Measurements from ENCODE around the gene CACNB4. TPM values are rescaled to one million over a fixed set of nuclear protein-coding genes. Genes with fewer than 3 reads are reported as not detected.

The CACNB4 gene
- total and polyA plus RNA-seq, 9 of the 15 experiments (the other 6 are each of a cell fraction or from before 2014, with no cell fraction given): 0.01 to 0.20 (median 0.04) TPM; not detected in 1

DNA sequence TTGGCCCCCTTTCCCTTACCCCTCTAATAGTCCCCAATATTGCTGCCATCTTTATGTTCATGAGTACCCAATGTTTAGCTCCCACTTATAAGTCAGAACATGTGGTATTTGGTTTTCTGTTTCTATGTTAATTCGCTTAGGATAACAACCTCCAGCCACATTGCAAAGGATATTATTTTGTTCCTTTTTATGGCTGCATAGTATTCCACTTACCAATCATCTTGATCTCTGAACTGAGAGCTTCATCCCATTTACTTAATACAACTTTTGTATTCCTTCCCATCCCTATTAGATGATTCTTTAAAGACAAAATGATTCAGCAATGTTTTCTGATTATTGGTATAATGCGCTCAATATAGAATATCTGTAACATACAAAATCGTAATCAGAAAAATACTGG, 307.3 kb downstream of the CACNB4 start:
- H3K79me2 ChIP-seq (ENCODE audit: control insufficient read depth, insufficient read depth, low read length): no peaks in the 10 kb centered on the region
- no peak overlapping the region for H2AFZ ChIP-seq (ENCODE audit: low read depth, low read length)
- in situ Hi-C loops (cut with MboI) (no loop called here), intact Hi-C loops (cut with micrococcal nuclease) (no loop called here)
- no peak overlapping the region for H3K4me3 ChIP-seq
- H3K4me2 ChIP-seq (ENCODE audit: insufficient read depth, low read length): no peak overlapping the region
- ChIA-PET CTCF (ENCODE audit: low intra/inter-chr PET ratio) (no interaction called here), POLR2A (no interaction called here)
- ATAC-seq: no peak
- H3K4me1 ChIP-seq (replicated peaks in 1 of 2; ENCODE audit: control insufficient read depth in 2 of 2, insufficient read depth in 2 of 2, low read length in 2 of 2): peaks cover 13 to 22% of the 10 kb centered on the region in 2 experiments; a peak in 4 of 5 replicates
- no peak for FAIRE-seq
- H3K9ac ChIP-seq (ENCODE audit: insufficient read depth in 1 of 2, low read depth in 2 of 2, low read length in 2 of 2): no peak overlapping the region
- no peak for DNase-seq (ENCODE audit: extremely low read depth in 1 of 4, low spot score in 3 of 4)
- H3K9me1 ChIP-seq (ENCODE audit: control insufficient read depth, insufficient read depth, low read length): no peaks in the 10 kb centered on the region
- no peaks in the 10 kb centered on the region for H3K9me3 ChIP-seq (replicated peaks; ENCODE audit: control insufficient read depth, insufficient read depth, low read depth, low read length)
- no peak overlapping the region for H3K27ac ChIP-seq (ENCODE audit: extremely low read depth, low read depth, low read length)
- H4K20me1 ChIP-seq (replicated peaks; ENCODE audit: control insufficient read depth, insufficient read depth, low read length): no peaks in the 10 kb centered on the region
- WGBS (ENCODE audit: insufficient coverage, low coverage, missing lambda C conversion rate): 95% methylated on average over 3 of the region's 3 CpGs
- H3K27me3 ChIP-seq (ENCODE audit: control insufficient read depth in 2 of 2, insufficient read depth in 2 of 2, low read length in 2 of 2): no peaks in the 10 kb centered on the region
- H3K36me3 ChIP-seq (ENCODE audit: control insufficient read depth, insufficient read depth, low read length): peaks cover 29% of the 10 kb centered on the region
- BruUV-seq (replicated peaks): no TSS peak
- TF ChIP-seq RBBP5 (IDR thresholded peaks at IDR 0.05; ENCODE audit: borderline replicate concordance, insufficient read depth, low read length, poor library complexity, severe bottlenecking): no peak
- no peak for TF ChIP-seq TAF15 (IDR thresholded peaks at IDR 0.05; ENCODE audit: low read depth, low read length)
- TF ChIP-seq SMARCA5 (IDR thresholded peaks at IDR 0.05): peak; percentile 62; the same call in 1 of the 2 replicates
- no peak for TF ChIP-seq MYBL2 (IDR thresholded peaks at IDR 0.05; ENCODE audit: low read depth)
- TF ChIP-seq MYBL2 (CRISPR knock-in tag; IDR thresholded peaks at IDR 0.05; ENCODE audit: borderline replicate concordance): no peak
- TF ChIP-seq ZZZ3 (IDR thresholded peaks at IDR 0.05): no peak
- TF ChIP-seq, protein P1, sequence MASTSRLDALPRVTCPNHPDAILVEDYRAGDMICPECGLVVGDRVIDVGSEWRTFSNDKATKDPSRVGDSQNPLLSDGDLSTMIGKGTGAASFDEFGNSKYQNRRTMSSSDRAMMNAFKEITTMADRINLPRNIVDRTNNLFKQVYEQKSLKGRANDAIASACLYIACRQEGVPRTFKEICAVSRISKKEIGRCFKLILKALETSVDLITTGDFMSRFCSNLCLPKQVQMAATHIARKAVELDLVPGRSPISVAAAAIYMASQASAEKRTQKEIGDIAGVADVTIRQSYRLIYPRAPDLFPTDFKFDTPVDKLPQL (IDR thresholded peaks at IDR 0.05; ENCODE audit: extremely low read depth, insufficient read length): no peak
- TF ChIP-seq ZNF316 (IDR thresholded peaks at IDR 0.05): no peak
- TF ChIP-seq ZNF444 (CRISPR knock-in tag; IDR thresholded peaks at IDR 0.05): no peak
- TF ChIP-seq SAP30 (IDR thresholded peaks at IDR 0.05; ENCODE audit: borderline replicate concordance, insufficient read depth, low read depth, low read length, poor library complexity, severe bottlenecking): no peak
- no peak for TF ChIP-seq DIDO1 (tag; IDR thresholded peaks at IDR 0.05; ENCODE audit: low read depth)
- TF ChIP-seq, protein P2, sequence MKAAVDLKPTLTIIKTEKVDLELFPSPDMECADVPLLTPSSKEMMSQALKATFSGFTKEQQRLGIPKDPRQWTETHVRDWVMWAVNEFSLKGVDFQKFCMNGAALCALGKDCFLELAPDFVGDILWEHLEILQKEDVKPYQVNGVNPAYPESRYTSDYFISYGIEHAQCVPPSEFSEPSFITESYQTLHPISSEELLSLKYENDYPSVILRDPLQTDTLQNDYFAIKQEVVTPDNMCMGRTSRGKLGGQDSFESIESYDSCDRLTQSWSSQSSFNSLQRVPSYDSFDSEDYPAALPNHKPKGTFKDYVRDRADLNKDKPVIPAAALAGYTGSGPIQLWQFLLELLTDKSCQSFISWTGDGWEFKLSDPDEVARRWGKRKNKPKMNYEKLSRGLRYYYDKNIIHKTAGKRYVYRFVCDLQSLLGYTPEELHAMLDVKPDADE (conservative IDR thresholded peaks at IDR 0.05; ENCODE audit: control insufficient read depth, low read depth, low read length): no peak
- TF ChIP-seq GATAD2A (IDR thresholded peaks at IDR 0.05): no peak
- TF ChIP-seq ZFPM2 (CRISPR knock-in tag; IDR thresholded peaks at IDR 0.05): no peak
- no peak for TF ChIP-seq NR4A1 (CRISPR knock-in tag; IDR thresholded peaks at IDR 0.05)
- TF ChIP-seq NR4A1 (tag; IDR thresholded peaks at IDR 0.05): no peak
- no peak for TF ChIP-seq NFIC (IDR thresholded peaks at IDR 0.05)
- peak in 1 of 2 experiments; percentile 68; a peak in 2 of 3 replicates for TF ChIP-seq CBX3 (IDR thresholded peaks at IDR 0.05; ENCODE audit: borderline replicate concordance in 1 of 2, low read length in 2 of 2)
- TF ChIP-seq SREBF1 (IDR thresholded peaks at IDR 0.05; ENCODE audit: borderline replicate concordance, low read depth, low read length): no peak
- TF ChIP-seq POLR2B (IDR thresholded peaks at IDR 0.05; ENCODE audit: low read depth, partially characterized antibody): peak; percentile 21
- TF ChIP-seq NR2C1 (IDR thresholded peaks at IDR 0.05): no peak
- no peak for TF ChIP-seq NR2C1 (tag; IDR thresholded peaks at IDR 0.05)
- TF ChIP-seq HDAC2 (IDR thresholded peaks at IDR 0.05): peak; percentile 53; the same call in 1 of the 2 replicates
- TF ChIP-seq POLR2G (IDR thresholded peaks at IDR 0.05; ENCODE audit: low read depth, low read length): peak; percentile 45; the same call in 1 of the 2 replicates
- TF ChIP-seq NFE2L1 (tag; IDR thresholded peaks at IDR 0.05; ENCODE audit: borderline replicate concordance, low read depth): no peak

Data from K562 (cell line).